H1 (cell line): ENCODE results near the gene ZMIZ1. TPM values are rescaled to one million over a fixed set of nuclear protein-coding genes. Genes with fewer than 3 reads are reported as not detected.

Experiments used
- CTCF ChIA-PET: fragments of 300-600 bp; sonication (Branson Sonifier 250); formaldehyde crosslinking; loops from one replicate; lab custom pipeline; 2021; ENCODE audit not compliant: partially characterized antibody; lab: Charles Lee
- POLR2A ChIA-PET: fragments of 300-600 bp; sonication (Branson Sonifier 250); formaldehyde crosslinking; loops from one replicate; lab custom pipeline; 2021; ENCODE audit warnings: inconsistent platforms; ENCODE audit not compliant: partially characterized antibody; lab: Charles Lee
- DNase-seq, 2 experiments: peaks; one replicate each; pipeline versions ENCODE4 v3.0.0 to v3.0.0-alpha.2; 2010 to 2022; ENCODE audit warnings: low spot score in 2 of 2, low read depth in 1 of 2, mixed read lengths in 1 of 2
- FAIRE-seq: peaks from 2 replicates; lab custom pipeline; 2011; peaks lifted over from hg19 to GRCh38; lab: Jason Lieb, UNC
- H2AFZ ChIP-seq: 2 replicates; pipeline ENCODE4 v1.8.1; 2012; ENCODE audit warnings: low read length, inconsistent platforms
- H2AK5ac ChIP-seq: 2 replicates; pipeline ENCODE4 v1.6.1; 2013; ENCODE audit warnings: low read depth, low read length
- H2BK120ac ChIP-seq: replicated peaks from 2 replicates; pipeline ENCODE3; 2013; ENCODE audit warnings: low read depth, low read length, inconsistent platforms
- H2BK12ac ChIP-seq: 2 replicates; pipeline ENCODE4 v1.6.1; 2013; ENCODE audit warnings: low read depth, low read length
- H2BK15ac ChIP-seq: 2 replicates; pipeline ENCODE4 v1.6.1; 2013; ENCODE audit warnings: low read length
- H2BK20ac ChIP-seq: 2 replicates; pipeline ENCODE4 v1.6.1; 2013; ENCODE audit warnings: low read length
- H2BK5ac ChIP-seq: 2 replicates; pipeline ENCODE4 v1.6.1; 2013; ENCODE audit warnings: low read depth, low read length
- H3K14ac ChIP-seq: 2 replicates; pipeline ENCODE4 v1.6.1; 2013; ENCODE audit warnings: inconsistent platforms; ENCODE audit not compliant: insufficient read length
- H3K18ac ChIP-seq: 2 replicates; pipeline ENCODE4 v1.6.1; 2013; ENCODE audit warnings: low read length; ENCODE audit errors: extremely low read depth
- H3K23ac ChIP-seq: 2 replicates; pipeline ENCODE4 v1.6.1; 2013; ENCODE audit warnings: inconsistent platforms; ENCODE audit not compliant: insufficient read length
- H3K23me2 ChIP-seq: 2 replicates; pipeline ENCODE4 v1.6.1; 2013; ENCODE audit warnings: low read depth, low read length
- H3K27ac ChIP-seq: 2 replicates; pipeline ENCODE4 v1.6.1; 2011; ENCODE audit warnings: low read depth, low read length, inconsistent platforms
- H3K27me3 ChIP-seq, 4 experiments: replicated peaks in 1 of 4; 1 replicate in 1 of 4; 2 replicates in 3 of 4; pipeline versions ENCODE4 v1.6.1 to v1.8.1; 2011 to 2013; ENCODE audit warnings: low read length in 3 of 4, mild to moderate bottlenecking in 3 of 4, inconsistent platforms in 2 of 4, mixed read lengths in 2 of 4, moderate library complexity in 1 of 4; ENCODE audit not compliant: control insufficient read depth in 3 of 4, insufficient read depth in 3 of 4; ENCODE audit errors: extremely low read depth in 1 of 4
- H3K36me3 ChIP-seq, 4 experiments: 2 replicates each; pipeline versions ENCODE4 v1.6.1 to v1.8.1; 2011 to 2013; ENCODE audit warnings: mild to moderate bottlenecking in 4 of 4, low read length in 3 of 4, moderate library complexity in 2 of 4, control low read depth in 1 of 4, inconsistent platforms in 1 of 4; ENCODE audit not compliant: insufficient read depth in 4 of 4, control insufficient read depth in 2 of 4
- H3K4ac ChIP-seq: replicated peaks from 2 replicates; pipeline ENCODE3; 2013; ENCODE audit warnings: low read length, low read depth, mixed read lengths, inconsistent platforms; ENCODE audit not compliant: insufficient read length
- H3K4me1 ChIP-seq, 4 experiments: replicated peaks in 1 of 4; 1 replicate in 1 of 4; 2 replicates in 3 of 4; pipeline versions ENCODE4 v1.6.1 to v1.8.1; 2011 to 2013; ENCODE audit warnings: low read length in 3 of 4, inconsistent platforms in 2 of 4, mixed read lengths in 1 of 4; ENCODE audit not compliant: insufficient read depth in 4 of 4, control insufficient read depth in 3 of 4
- H3K4me2 ChIP-seq, 2 experiments: 2 replicates each; pipeline versions ENCODE4 v1.6.1 to v1.8.1; 2011 to 2013; ENCODE audit warnings: low read depth in 2 of 2, low read length in 2 of 2, control low read depth in 1 of 2, inconsistent platforms in 1 of 2, mild to moderate bottlenecking in 1 of 2; ENCODE audit not compliant: insufficient read depth in 1 of 2
- H3K4me3 ChIP-seq, 4 experiments: fragments of 200-600, 300-600 bp in 1 of 4; sonication (generic), shearing (Covaris generic), sonication (Bioruptor Twin) in 1 of 4; 2 replicates each; pipeline versions ENCODE4 v1.5.1 to v1.8.1; 2011 to 2016; ENCODE audit warnings: low read length in 4 of 4, low read depth in 3 of 4, control low read depth in 2 of 4, inconsistent platforms in 2 of 4, mild to moderate bottlenecking in 2 of 4, mixed read lengths in 1 of 4, moderate library complexity in 1 of 4; ENCODE audit not compliant: insufficient read depth in 2 of 4; ENCODE audit errors: extremely low read depth in 1 of 4
- H3K56ac ChIP-seq: replicated peaks from 2 replicates; pipeline ENCODE3; 2013; ENCODE audit warnings: low read depth, mild to moderate bottlenecking, mixed read lengths, low read length, inconsistent platforms; ENCODE audit not compliant: insufficient read length
- H3K79me1 ChIP-seq: 2 replicates; pipeline ENCODE4 v1.6.1; 2013; ENCODE audit warnings: low read depth, low read length, control low read depth
- H3K79me2 ChIP-seq, 2 experiments: 2 replicates each; pipeline versions ENCODE4 v1.6.1 to v1.8.1; 2012 to 2013; ENCODE audit warnings: low read length in 2 of 2, mild to moderate bottlenecking in 2 of 2, inconsistent platforms in 1 of 2; ENCODE audit not compliant: insufficient read depth in 2 of 2, control insufficient read depth in 1 of 2
- H3K9ac ChIP-seq, 4 experiments: replicated peaks in 1 of 4; 1 replicate in 1 of 4; 2 replicates in 3 of 4; pipeline versions ENCODE4 v1.6.1 to v1.8.1; 2011 to 2013; ENCODE audit warnings: low read depth in 3 of 4, low read length in 3 of 4, control low read depth in 2 of 4, mild to moderate bottlenecking in 2 of 4, moderate library complexity in 2 of 4, inconsistent platforms in 1 of 4; ENCODE audit errors: extremely low read depth in 1 of 4
- H3K9me3 ChIP-seq, 2 experiments: 2 replicates each; pipeline versions ENCODE4 v1.6.1 to v1.8.1; 2012 to 2013; ENCODE audit warnings: mild to moderate bottlenecking in 2 of 2, moderate library complexity in 2 of 2, control low read depth in 1 of 2, inconsistent platforms in 1 of 2, low read depth in 1 of 2, low read length in 1 of 2, mixed read lengths in 1 of 2; ENCODE audit not compliant: insufficient read depth in 2 of 2
- H4K20me1 ChIP-seq, 2 experiments: replicated peaks in 1 of 2; 2 replicates each; pipeline versions ENCODE3 to v1.8.1; 2011 to 2013; ENCODE audit warnings: inconsistent platforms in 2 of 2, low read length in 2 of 2, mild to moderate bottlenecking in 1 of 2; ENCODE audit not compliant: insufficient read depth in 2 of 2, control insufficient read depth in 1 of 2
- H4K5ac ChIP-seq: 2 replicates; pipeline ENCODE4 v1.6.1; 2013; ENCODE audit warnings: low read length, low read depth, mixed read lengths, inconsistent platforms; ENCODE audit not compliant: insufficient read length
- H4K8ac ChIP-seq: 2 replicates; pipeline ENCODE4 v1.8.0; 2013; ENCODE audit warnings: mild to moderate bottlenecking, moderate library complexity, low read length, inconsistent platforms; ENCODE audit not compliant: insufficient read depth; ENCODE audit errors: extremely low read depth
- H4K91ac ChIP-seq: replicated peaks from 2 replicates; pipeline ENCODE3; 2013; ENCODE audit warnings: low read length, mixed read lengths, inconsistent platforms; ENCODE audit not compliant: insufficient read length
- ATF2 ChIP-seq: IDR thresholded peaks from 2 replicates; pipeline ENCODE4 v1.6.1; 2012; ENCODE audit warnings: low read length, inconsistent platforms
- ATF3 ChIP-seq: IDR thresholded peaks from 2 replicates; pipeline ENCODE4 v1.6.1; 2011; ENCODE audit warnings: low read depth, mild to moderate bottlenecking, low read length; ENCODE audit not compliant: insufficient read depth
- CBX8 ChIP-seq: fragments of 300-800, 300-1000 bp; sonication (generic); IDR thresholded peaks from 2 replicates; pipeline ENCODE4 v1.7.1; 2016; ENCODE audit warnings: low read depth, low read length, borderline replicate concordance
- POLR2A ChIP-seq, 2 experiments: IDR thresholded peaks; 1 replicate in 1 of 2; 2 replicates in 1 of 2; pipeline ENCODE4 v1.6.1; 2011; ENCODE audit warnings: low read depth in 2 of 2, low read length in 2 of 2, mild to moderate bottlenecking in 2 of 2; ENCODE audit errors: control extremely low read depth in 1 of 2
- WGBS, 2 experiments: shearing (Covaris generic) in 1 of 2; methylation state at CpG; one replicate each; pipeline versions ENCODE4 v1.1.6 to v1.1.7; 2013 to 2015; ENCODE audit warnings: low lambda C conversion rate in 2 of 2, mixed read lengths in 2 of 2, inconsistent platforms in 1 of 2, low coverage in 1 of 2, missing lambda C conversion rate in 1 of 2; ENCODE audit not compliant: insufficient replicate concordance in 2 of 2, insufficient coverage in 1 of 2, insufficient read length in 1 of 2; ENCODE audit errors: extremely low coverage in 1 of 2, missing lambda C conversion rate in 1 of 2; 5-methylcytosine and 5-hydroxymethylcytosine counted together
- polyA plus RNA-seq, 7 experiments: library from polyadenylated mRNA; depleted of rRNA in 3 of 7; stranded (reverse) in 5 of 7; unstranded in 2 of 7; fragments of >200 nt in 5 of 7; fragments of 200-250 nt in 2 of 7; gene quantifications; 1 replicate in 5 of 7; 2 replicates in 1 of 7; 4 replicates in 1 of 7; pipeline versions ENCODE4 v1.2.1 to v1.2.3, GENCODE V29; 2011 to 2013; ENCODE audit warnings: missing spikeins in 2 of 7, mixed read lengths in 2 of 7
- total RNA-seq: library from RNA; stranded (reverse); fragmentation: NEBNext Ultra II Directional; extraction: Animal tissue kit (Norgen Biotek cat#: 25700); gene quantifications from 2 replicates; pipeline ENCODE4 v1.2.1, GENCODE V29; 2021

Gene ZMIZ1
- total and polyA plus RNA-seq, 2 of the 8 experiments (the other 6 are each of a cell fraction or from before 2014, with no cell fraction given), result 8.1 to 28.0 TPM

- H3K27ac ChIP-seq, result no peak overlapping the region
- peaks cover 5 to 21% of the 10 kb centered on the region in 2 experiments for H4K20me1 ChIP-seq
- no peak overlapping the region for H2BK12ac ChIP-seq
- H3K18ac ChIP-seq, result no peak overlapping the region
- H2BK5ac ChIP-seq, result no peak overlapping the region
- ChIA-PET CTCF (interaction anchor here (1.0 to 14.8 kb wide), 6 partner anchors 7 to 977 kb away, joined by 3 to 396 read pairs (median 8); no protein-coding TSS in a partner anchor), POLR2A (interaction anchor here (1.1 kb wide), 1 partner anchor 32 kb away, joined by 3 read pairs; no protein-coding TSS in a partner anchor)
- H2BK120ac ChIP-seq, result no peak overlapping the region
- H2BK15ac ChIP-seq, result no peak overlapping the region
- H3K23ac ChIP-seq, result no peak overlapping the region
- FAIRE-seq (no peak), DNase-seq (no peak)
- H4K91ac ChIP-seq, result no peak overlapping the region
- peaks cover 0 to 15% (median 9%) of the 10 kb centered on the region in 4 experiments; a peak in 6 of 7 replicates for H3K4me1 ChIP-seq
- H4K5ac ChIP-seq, result no peak overlapping the region
- H3K23me2 ChIP-seq, result no peaks in the 10 kb centered on the region
- peaks cover 3% of the 10 kb centered on the region; the same call in 1 of the 2 replicates for H3K79me1 ChIP-seq
- no peaks in the 10 kb centered on the region for H3K79me2 ChIP-seq
- no peak overlapping the region for H3K56ac ChIP-seq
- H3K14ac ChIP-seq, result no peak overlapping the region
- no peak overlapping the region for H4K8ac ChIP-seq
- H3K4me2 ChIP-seq, result no peak overlapping the region
- no peaks in the 10 kb centered on the region; a peak in 1 of 8 replicates for H3K36me3 ChIP-seq
- H2AFZ ChIP-seq, result no peak overlapping the region
- H3K4me3 ChIP-seq, result no peak overlapping the region
- no peaks in the 10 kb centered on the region for H3K9me3 ChIP-seq
- H3K4ac ChIP-seq, result no peak overlapping the region
- no peak for TF ChIP-seq ATF3
- no peak for TF ChIP-seq POLR2A (IDR thresholded peaks at IDR 0.05; ENCODE audit: control extremely low read depth in 1 of 2, low read depth in 2 of 2, low read length in 2 of 2)
- no peak for TF ChIP-seq CBX8
- no peak for TF ChIP-seq ATF2
- H2BK20ac ChIP-seq, result no peak overlapping the region
- H3K27me3 ChIP-seq, result no peaks in the 10 kb centered on the region
- WGBS, 2 experiments, result 94% methylated on average over 4 of the region's 4 CpGs; no CpG with 5 or more reads in 1 of the 2 experiments
- no peak overlapping the region for H2AK5ac ChIP-seq
- H3K9ac ChIP-seq, result no peak overlapping the region
Measured at GRCh38 chr10:79189181-79189580, 120.4 kb downstream of the ZMIZ1 start.
